A673 (cell line): ENCODE results near the gene HTR1D. TPM values are rescaled to one million over a fixed set of nuclear protein-coding genes. Genes with fewer than 3 reads are reported as not detected.
A peak's percentile ranks its signal among the peaks of the same experiment; 100 is the strongest.

Source experiments
- BruUV-seq: library from RNA; stranded (reverse); fragments of 400-500 nt; replicated peaks from 2 replicates; lab custom pipeline; 2021; lab: Mats Ljungman, UMichigan
- CTCF ChIA-PET: fragments of 300-600 bp; sonication (Branson Sonifier 250); formaldehyde crosslinking; loops from one replicate; lab custom pipeline; 2022; ENCODE audit warnings: antibody characterized with exemption; lab: Charles Lee
- POLR2A ChIA-PET: fragments of 300-600 bp; sonication (Branson Sonifier 250); formaldehyde crosslinking; loops from one replicate; lab custom pipeline; 2022; ENCODE audit warnings: antibody characterized with exemption; ENCODE audit not compliant: low non-redundant PET; lab: Charles Lee
- DNase-seq: peaks from one replicate; pipeline ENCODE4 v3.0.0-alpha.2; 2015; ENCODE audit warnings: low spot score
- H3K27ac ChIP-seq: fragments of 200-600 bp; sonication (generic); 2 replicates; pipeline ENCODE4 v1.5.1; 2016; ENCODE audit warnings: mixed run types, low read depth, mild to moderate bottlenecking, mixed read lengths, antibody characterized with exemption, low read length; ENCODE audit not compliant: poor library complexity, severe bottlenecking
- H3K27me3 ChIP-seq: fragments of 200-600 bp; sonication (generic); replicated peaks from 2 replicates; pipeline ENCODE4 v1.6.1; 2017; ENCODE audit warnings: mixed run types, low read depth, mild to moderate bottlenecking, mixed read lengths, antibody characterized with exemption, low read length; ENCODE audit not compliant: insufficient read depth, poor library complexity
- H3K36me3 ChIP-seq: fragments of 200-600 bp; sonication (generic); 2 replicates; pipeline ENCODE4 v1.6.1; 2016; ENCODE audit warnings: mixed run types, mild to moderate bottlenecking, mixed read lengths, antibody characterized with exemption, low read length; ENCODE audit not compliant: insufficient read depth, poor library complexity, severe bottlenecking
- H3K4me1 ChIP-seq: fragments of 200-600 bp; sonication (generic); 2 replicates; pipeline ENCODE4 v1.6.1; 2017; ENCODE audit warnings: mixed run types, mild to moderate bottlenecking, mixed read lengths, antibody characterized with exemption, low read length; ENCODE audit not compliant: insufficient read depth, poor library complexity, severe bottlenecking
- H3K4me3 ChIP-seq: fragments of 200-600 bp; sonication (generic); 2 replicates; pipeline ENCODE4 v1.5.1; 2016; ENCODE audit warnings: low read depth, mixed run types, mild to moderate bottlenecking, mixed read lengths, low read length; ENCODE audit not compliant: poor library complexity, severe bottlenecking
- H3K9me3 ChIP-seq: fragments of 200-600 bp; sonication (generic); 2 replicates; pipeline ENCODE4 v1.6.1; 2016; ENCODE audit warnings: mixed run types, low read depth, mild to moderate bottlenecking, mixed read lengths, antibody characterized with exemption, low read length; ENCODE audit not compliant: poor library complexity, severe bottlenecking
- EZH2 ChIP-seq: fragments of 200-600 bp; sonication (generic); IDR thresholded peaks from 2 replicates; pipeline ENCODE4 v1.6.1; 2017; ENCODE audit warnings: borderline replicate concordance, low read depth, mild to moderate bottlenecking, mixed read lengths, antibody characterized with exemption, low read length; ENCODE audit not compliant: poor library complexity, severe bottlenecking
- intact Hi-C: fragments of 100-400 bp; cut with micrococcal nuclease; formaldehyde crosslinking; loops from one replicate; pipeline ENCODE4 v1.10.0; 2022; ENCODE audit not compliant: unreplicated experiment
- total RNA-seq: library from RNA; stranded (reverse); gene quantifications from 2 replicates; pipeline ENCODE4 v1.2.3, GENCODE V29; 2021
- TF ChIP-seq, protein P1 (sequence below): fragments of 300-800, 200-600 bp; sonication (generic); conservative IDR thresholded peaks from 2 replicates; pipeline ENCODE4 v1.5.1; 2017; ENCODE audit warnings: low read depth, mild to moderate bottlenecking, antibody characterized with exemption, low read length, moderate library complexity, mixed read lengths

HTR1D gene
- total RNA-seq, 1 experiment from 2014 or later, result 0.13 TPM

GRCh38 chr1:23168079-23168444 lies 49.2 kb downstream of the HTR1D start:
- CTCF ChIA-PET, result interaction anchor here (0.9 to 1.0 kb wide), 2 partner anchors 9 to 361 kb away, joined by 5 read pairs; no protein-coding TSS in a partner anchor
- TF ChIP-seq EZH2, result no peak
- TF ChIP-seq, protein P1, sequence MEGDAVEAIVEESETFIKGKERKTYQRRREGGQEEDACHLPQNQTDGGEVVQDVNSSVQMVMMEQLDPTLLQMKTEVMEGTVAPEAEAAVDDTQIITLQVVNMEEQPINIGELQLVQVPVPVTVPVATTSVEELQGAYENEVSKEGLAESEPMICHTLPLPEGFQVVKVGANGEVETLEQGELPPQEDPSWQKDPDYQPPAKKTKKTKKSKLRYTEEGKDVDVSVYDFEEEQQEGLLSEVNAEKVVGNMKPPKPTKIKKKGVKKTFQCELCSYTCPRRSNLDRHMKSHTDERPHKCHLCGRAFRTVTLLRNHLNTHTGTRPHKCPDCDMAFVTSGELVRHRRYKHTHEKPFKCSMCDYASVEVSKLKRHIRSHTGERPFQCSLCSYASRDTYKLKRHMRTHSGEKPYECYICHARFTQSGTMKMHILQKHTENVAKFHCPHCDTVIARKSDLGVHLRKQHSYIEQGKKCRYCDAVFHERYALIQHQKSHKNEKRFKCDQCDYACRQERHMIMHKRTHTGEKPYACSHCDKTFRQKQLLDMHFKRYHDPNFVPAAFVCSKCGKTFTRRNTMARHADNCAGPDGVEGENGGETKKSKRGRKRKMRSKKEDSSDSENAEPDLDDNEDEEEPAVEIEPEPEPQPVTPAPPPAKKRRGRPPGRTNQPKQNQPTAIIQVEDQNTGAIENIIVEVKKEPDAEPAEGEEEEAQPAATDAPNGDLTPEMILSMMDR, result no peak
- no peaks in the 10 kb centered on the region for H3K36me3 ChIP-seq
- DNase-seq, result peak; percentile 28
- H3K27me3 ChIP-seq, result no peaks in the 10 kb centered on the region
- H3K4me3 ChIP-seq, result peak overlapping the region; percentile 90
- BruUV-seq, result no TSS peak
- POLR2A ChIA-PET, result no interaction called here
- intact Hi-C loops, result loop anchor here (5.0 kb wide), 1 partner anchor 41 kb away; no protein-coding TSS in a partner anchor
- H3K9me3 ChIP-seq, result no peaks in the 10 kb centered on the region
- peak overlapping the region; percentile 90 for H3K27ac ChIP-seq
- H3K4me1 ChIP-seq, result peaks cover 38% of the 10 kb centered on the region

GRCh38 chr1:23167353-23168078 lies 49.8 kb downstream of the HTR1D start:
- H3K36me3 ChIP-seq, result no peaks in the 10 kb centered on the region
- H3K4me1 ChIP-seq, result peaks cover 38% of the 10 kb centered on the region
- peak overlapping the region; percentile 90 for H3K27ac ChIP-seq
- no TSS peak for BruUV-seq
- intact Hi-C loops, result loop anchor here (5.0 kb wide), 1 partner anchor 40 kb away; no protein-coding TSS in a partner anchor
- DNase-seq, result peak; percentile 57
- no peaks in the 10 kb centered on the region for H3K9me3 ChIP-seq
- POLR2A ChIA-PET, result no interaction called here
- H3K27me3 ChIP-seq, result no peaks in the 10 kb centered on the region
- CTCF ChIA-PET, result interaction anchor here (0.7 to 1.0 kb wide), 2 partner anchors 9 to 68 kb away, joined by 3 to 5 read pairs; no protein-coding TSS in a partner anchor
- TF ChIP-seq, protein P1, result no peak
- TF ChIP-seq EZH2, result no peak
- peak overlapping the region; percentile 90 for H3K4me3 ChIP-seq

- H3K4me3 ChIP-seq, result peak overlapping the region; percentile 90
- H3K9me3 ChIP-seq, result no peaks in the 10 kb centered on the region
- BruUV-seq, result no TSS peak
- intact Hi-C loops, result loop anchor here (5.0 kb wide), 1 partner anchor 40 kb away; no protein-coding TSS in a partner anchor
- POLR2A ChIA-PET, result no interaction called here
- H3K4me1 ChIP-seq, result peaks cover 38% of the 10 kb centered on the region
- no peak for TF ChIP-seq EZH2
- TF ChIP-seq, protein P1, result no peak
- no peaks in the 10 kb centered on the region for H3K36me3 ChIP-seq
- no peaks in the 10 kb centered on the region for H3K27me3 ChIP-seq
- CTCF ChIA-PET, result interaction anchor here (1.0 kb wide), 1 partner anchor 10 kb away, joined by 5 read pairs; no protein-coding TSS in a partner anchor
- peak overlapping the region; percentile 90 for H3K27ac ChIP-seq
- peak; percentile 22 for DNase-seq
Measured at GRCh38 chr1:23166854-23167253, 50.4 kb downstream of the HTR1D start.
